Upper lobe of right lung (tissue), 1 donor: ENCODE data around the gene ANKLE1. TPM values are rescaled to one million over a fixed set of nuclear protein-coding genes. Genes with fewer than 3 reads are reported as not detected.

ENCODE experiments used
- ATAC-seq: fragments of 200-7000 bp; cut with Tn5 transposase; one replicate; pipeline ENCODE4 v1.9.1; 2020; ENCODE audit warnings: mild to moderate bottlenecking, moderate library complexity
- DNase-seq: peaks from one replicate; pipeline ENCODE4 v3.0.0-alpha.2; 2020
- H3K27ac ChIP-seq: fragments of 200-600 bp; one replicate; pipeline ENCODE4 v1.8.0; 2022
- H3K27me3 ChIP-seq: fragments of 200-600 bp; one replicate; pipeline ENCODE4 v1.8.0; 2022; ENCODE audit warnings: mild to moderate bottlenecking
- H3K36me3 ChIP-seq: fragments of 200-600 bp; one replicate; pipeline ENCODE4 v1.8.0; 2022
- H3K4me1 ChIP-seq: fragments of 200-600 bp; one replicate; pipeline ENCODE4 v1.8.0; 2022
- H3K4me3 ChIP-seq: fragments of 200-600 bp; one replicate; pipeline ENCODE4 v1.8.0; 2022; ENCODE audit warnings: mild to moderate bottlenecking
- H3K9me3 ChIP-seq: fragments of 200-600 bp; one replicate; pipeline ENCODE4 v1.8.0; 2022
- CTCF ChIP-seq: fragments of 200-600 bp; IDR thresholded peaks from one replicate; pipeline ENCODE4 v1.8.0; 2022; ENCODE audit warnings: antibody characterized with exemption
- intact Hi-C: fragments of 100-400 bp; cut with DNase I; formaldehyde crosslinking; loops from one replicate; pipeline ENCODE4 v1.11.0; 2022
- total RNA-seq: library from RNA; stranded (reverse); fragmentation: NEBNext Ultra II Directional; extraction: Animal tissue kit (Norgen Biotek cat#: 25700); gene quantifications from one replicate; pipeline ENCODE4 v1.2.1, GENCODE V29; 2021
- donor health status: DM: no; HTN: yes; CAD: no; lungs with severe emphysema.

Gene ANKLE1
- total RNA-seq, 1 donor from 2014 or later: 0.64 TPM

GRCh38 chr19:17327068-17327653, 45.5 kb downstream of the ANKLE1 start:
- Histone ChIP-seq H3K4me1 (no peaks in the 10 kb centered on the region), H3K4me3 (no peak overlapping the region), H3K27ac (no peak overlapping the region), H3K9me3 (no peaks in the 10 kb centered on the region), H3K36me3 (no peaks in the 10 kb centered on the region), H3K27me3 (no peaks in the 10 kb centered on the region)
- TF ChIP-seq CTCF: no peak
- intact Hi-C loops: no loop called here
- DNase-seq (no peak), ATAC-seq (no peak)

- Histone ChIP-seq H3K4me1 (no peaks in the 10 kb centered on the region), H3K9me3 (no peaks in the 10 kb centered on the region), H3K27me3 (no peaks in the 10 kb centered on the region), H3K36me3 (no peaks in the 10 kb centered on the region), H3K27ac (peak overlapping the region; percentile 66), H3K4me3 (peak overlapping the region; percentile 47)
- ATAC-seq: peak; percentile 87
- intact Hi-C loops: no loop called here
- TF ChIP-seq CTCF: peak; percentile 29
- peak; percentile 92 for DNase-seq
Observed at GRCh38 chr19:17327654-17328516, 46.2 kb downstream of the ANKLE1 start.

GRCh38 chr19:17328517-17329365, 47.0 kb downstream of the ANKLE1 start:
- H3K27ac ChIP-seq: peak overlapping the region; percentile 66
- no peaks in the 10 kb centered on the region for H3K27me3 ChIP-seq
- intact Hi-C loops: no loop called here
- peak overlapping the region; percentile 47 for H3K4me3 ChIP-seq
- H3K36me3 ChIP-seq: no peaks in the 10 kb centered on the region
- H3K4me1 ChIP-seq: peaks cover 8% of the 10 kb centered on the region
- no peaks in the 10 kb centered on the region for H3K9me3 ChIP-seq
- TF ChIP-seq CTCF: no peak
- DNase-seq: no peak
- ATAC-seq: peak; percentile 1

GRCh38 chr19:17329366-17330261, 47.9 kb downstream of the ANKLE1 start:
- intact Hi-C loops: no loop called here
- Histone ChIP-seq H3K36me3 (no peaks in the 10 kb centered on the region), H3K4me1 (peaks cover 12% of the 10 kb centered on the region), H3K27ac (no peak overlapping the region), H3K27me3 (no peaks in the 10 kb centered on the region), H3K4me3 (no peak overlapping the region), H3K9me3 (no peaks in the 10 kb centered on the region)
- DNase-seq (no peak), ATAC-seq (no peak)
- no peak for TF ChIP-seq CTCF
